Astrocyte of the cerebellum (primary cell): ENCODE measurements around the gene TANC1.
"Not testable (repeated sequence)": the region's sequence is repeated elsewhere in the genome, so short reads cannot be mapped to it uniquely, and the experiment has no call there.

ENCODE experiments used
- DNase-seq: peaks from one replicate; pipeline ENCODE4 v3.0.0-alpha.2; 2011; ENCODE audit warnings: low read depth
- H3K4me3 ChIP-seq: 2 replicates; pipeline ENCODE4 v1.5.1; 2011; ENCODE audit warnings: mild to moderate bottlenecking, low read depth, low read length, moderate library complexity
- in situ Hi-C: cut with HindIII; loops from 2 replicates; pipeline ENCODE4 v1.10.0; 2017; ENCODE audit warnings: low sequenced_read_pairs
- TF ChIP-seq, protein P1 (sequence below): IDR thresholded peaks from 2 replicates; pipeline ENCODE4 v1.5.1; 2012; ENCODE audit warnings: low read length, low read depth, moderate library complexity, mild to moderate bottlenecking; ENCODE audit errors: missing control alignments

TANC1 gene

DNA sequence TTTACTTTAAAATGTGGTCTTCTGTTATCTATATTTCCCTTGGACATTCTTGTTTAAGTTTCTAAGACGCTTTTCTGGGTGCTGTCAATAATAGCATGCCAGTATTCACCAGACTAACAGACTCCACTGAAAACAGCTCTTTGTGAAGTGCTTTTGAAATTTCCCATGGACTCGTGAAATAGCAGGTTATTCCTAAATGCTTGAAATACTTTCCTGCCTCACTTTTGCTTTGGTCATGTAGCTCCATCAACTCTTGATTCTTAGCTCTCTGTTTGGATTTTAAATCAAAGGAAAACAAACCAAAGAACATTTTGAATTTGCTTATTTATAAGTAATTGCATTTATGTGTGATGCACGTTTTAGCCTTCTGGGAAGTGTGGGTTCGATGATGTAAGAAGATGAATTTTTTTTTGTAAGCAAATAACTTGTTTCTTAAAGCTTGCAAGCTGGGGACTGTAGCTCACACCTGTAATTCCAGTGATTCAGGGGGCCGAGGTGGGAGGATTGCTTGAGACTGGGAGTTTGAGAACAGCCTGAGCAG is 170.3 kb downstream of the TANC1 start:
- DNase-seq = no peak
- in situ Hi-C loops = no loop called here

GRCh38 chr2:159139216-159139933 is 170.9 kb downstream of the TANC1 start:
- H3K4me3 ChIP-seq = no peak overlapping the region
- TF ChIP-seq, protein P1, sequence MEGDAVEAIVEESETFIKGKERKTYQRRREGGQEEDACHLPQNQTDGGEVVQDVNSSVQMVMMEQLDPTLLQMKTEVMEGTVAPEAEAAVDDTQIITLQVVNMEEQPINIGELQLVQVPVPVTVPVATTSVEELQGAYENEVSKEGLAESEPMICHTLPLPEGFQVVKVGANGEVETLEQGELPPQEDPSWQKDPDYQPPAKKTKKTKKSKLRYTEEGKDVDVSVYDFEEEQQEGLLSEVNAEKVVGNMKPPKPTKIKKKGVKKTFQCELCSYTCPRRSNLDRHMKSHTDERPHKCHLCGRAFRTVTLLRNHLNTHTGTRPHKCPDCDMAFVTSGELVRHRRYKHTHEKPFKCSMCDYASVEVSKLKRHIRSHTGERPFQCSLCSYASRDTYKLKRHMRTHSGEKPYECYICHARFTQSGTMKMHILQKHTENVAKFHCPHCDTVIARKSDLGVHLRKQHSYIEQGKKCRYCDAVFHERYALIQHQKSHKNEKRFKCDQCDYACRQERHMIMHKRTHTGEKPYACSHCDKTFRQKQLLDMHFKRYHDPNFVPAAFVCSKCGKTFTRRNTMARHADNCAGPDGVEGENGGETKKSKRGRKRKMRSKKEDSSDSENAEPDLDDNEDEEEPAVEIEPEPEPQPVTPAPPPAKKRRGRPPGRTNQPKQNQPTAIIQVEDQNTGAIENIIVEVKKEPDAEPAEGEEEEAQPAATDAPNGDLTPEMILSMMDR = no peak
- in situ Hi-C loops = no loop called here
- no peak for DNase-seq

More for the DNA sequence above, 170.3 kb downstream of the TANC1 start:
- no peak overlapping the region for H3K4me3 ChIP-seq
- TF ChIP-seq, protein P1 = no peak

DNA sequence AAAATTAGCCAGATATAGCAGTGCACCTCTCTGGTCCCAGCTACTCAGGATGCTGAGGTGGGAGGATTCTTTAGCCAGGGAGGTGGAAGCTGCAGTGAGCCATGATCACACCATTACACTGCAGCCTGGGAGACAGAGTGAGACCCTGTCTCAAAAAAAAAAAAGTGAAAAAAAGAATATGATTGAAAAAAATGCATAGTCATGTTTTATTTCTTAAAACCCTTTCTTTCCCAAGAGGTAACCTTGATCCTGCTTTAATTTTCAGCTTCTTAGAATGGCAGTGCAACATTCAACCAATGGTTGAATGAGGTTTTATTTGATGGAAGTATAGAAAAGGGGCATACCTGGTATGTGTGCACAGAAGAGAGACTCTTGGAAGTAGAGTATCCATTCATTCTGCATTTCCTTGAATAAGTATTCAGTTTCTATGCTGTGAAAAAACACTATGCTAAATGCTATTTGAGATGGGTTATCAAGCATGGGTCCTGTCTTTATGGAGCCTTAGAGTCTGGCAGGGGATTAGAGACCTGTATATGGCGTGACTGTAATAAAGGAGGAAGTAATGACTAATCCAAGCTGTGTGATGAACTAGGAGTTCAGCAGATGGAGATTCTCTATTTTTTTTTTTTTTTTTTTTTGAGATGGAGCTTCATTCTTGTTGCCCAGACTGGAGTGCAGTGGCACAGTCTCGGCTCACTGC is 171.8 kb downstream of the TANC1 start:
- DNase-seq = no peak
- TF ChIP-seq, protein P1 = no peak
- in situ Hi-C loops = no loop called here
- no peak overlapping the region for H3K4me3 ChIP-seq

DNA sequence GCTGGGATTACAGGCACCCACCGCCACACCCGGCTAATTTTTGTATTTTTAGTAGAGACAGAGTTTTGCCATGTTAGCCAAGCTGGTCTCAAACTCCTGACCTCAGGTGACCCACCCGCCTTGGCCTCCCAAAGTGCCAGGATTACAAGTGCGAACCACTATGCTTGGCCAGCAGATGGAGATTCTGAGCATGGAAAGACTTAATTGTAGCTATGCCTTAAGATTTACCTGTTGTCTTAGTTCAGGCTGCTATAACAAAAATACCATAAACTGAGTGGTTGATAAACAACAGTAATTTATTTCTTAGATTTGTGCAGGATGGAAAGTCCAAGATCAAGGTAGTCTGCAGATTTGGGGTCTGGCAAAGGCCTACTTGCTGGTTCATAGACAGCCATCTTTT is 172.4 kb downstream of the TANC1 start:
- H3K4me3 ChIP-seq, in situ Hi-C loops, DNase-seq: not testable (repeated sequence)

- in situ Hi-C loops = no loop called here
- TF ChIP-seq, protein P1 = no peak
- no peak for DNase-seq
- no peak overlapping the region for H3K4me3 ChIP-seq
Measured at GRCh38 chr2:159144776-159145614, 176.6 kb downstream of the TANC1 start.

GRCh38 chr2:159145745-159146354 is 177.4 kb downstream of the TANC1 start:
- TF ChIP-seq, protein P1 = no peak
- in situ Hi-C loops = no loop called here
- H3K4me3 ChIP-seq = no peak overlapping the region
- DNase-seq = no peak
